ENCODE data around the gene PTAFR. TPM values are rescaled to one million over a fixed set of nuclear protein-coding genes. Genes with fewer than 3 reads are reported as not detected.

PTAFR gene
- total RNA-seq, 1 experiment from 2014 or later = 1.3 TPM

DNA sequence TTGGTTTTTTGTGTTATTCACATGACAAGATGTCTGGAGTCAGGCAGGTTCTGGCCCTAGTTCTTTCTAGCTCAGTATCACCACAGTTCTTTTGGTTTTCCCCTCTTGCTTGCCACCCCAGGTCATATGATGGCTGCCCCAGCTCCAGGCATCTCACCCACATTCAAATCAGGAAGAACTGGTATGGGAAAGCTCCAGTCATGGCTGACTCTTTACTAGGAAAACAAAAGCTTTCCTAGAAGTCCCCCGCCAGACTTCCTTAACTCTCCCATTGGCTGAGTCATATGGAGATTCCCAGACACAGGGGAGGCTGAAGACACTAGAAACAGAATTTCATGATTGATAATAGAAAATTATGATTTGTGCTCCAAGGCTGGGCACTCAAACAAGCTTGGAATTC lies 65.9 kb downstream of the PTAFR start:
- RAD21 ChIA-PET (ENCODE audit: low non-redundant PET in 1 of 2, low total read pairs in 2 of 2, uncharacterized antibody in 2 of 2, unreplicated experiment in 2 of 2) = no interaction called here
- intact Hi-C loops (cut with micrococcal nuclease) = no loop called here
- no peak for DNase-seq (ENCODE audit: low read depth, low spot score)

GRCh38 chr1:28109639-28110038 lies 66.9 kb downstream of the PTAFR start:
- H3K4me3 ChIP-seq (replicated peaks in 1 of 2; ENCODE audit: low read depth in 1 of 2, low read length in 2 of 2) = no peak overlapping the region
- TF ChIP-seq ZNF274 (IDR thresholded peaks at IDR 0.05; ENCODE audit: low read depth, low read length) (no peak), SRF (IDR thresholded peaks at IDR 0.05; ENCODE audit: low read depth) (no peak), RAD21 (IDR thresholded peaks at IDR 0.05; ENCODE audit: low read depth) (no peak), FOSL1 (IDR thresholded peaks at IDR 0.05; ENCODE audit: low read depth) (no peak), TCF7L2 (IDR thresholded peaks at IDR 0.05; ENCODE audit: borderline replicate concordance, extremely low read depth, insufficient read depth, insufficient read length) (no peak), EGR1 (IDR thresholded peaks at IDR 0.05; ENCODE audit: low read depth) (no peak), CEBPB (IDR thresholded peaks at IDR 0.05; ENCODE audit: low read depth) (no peak), EZH2 (IDR thresholded peaks at IDR 0.05) (no peak), SP1 (IDR thresholded peaks at IDR 0.05; ENCODE audit: low read depth) (no peak), CBX3 (IDR thresholded peaks at IDR 0.05; ENCODE audit: low read depth) (no peak), SIN3A (IDR thresholded peaks at IDR 0.05; ENCODE audit: low read depth) (no peak), ELF1 (IDR thresholded peaks at IDR 0.05; ENCODE audit: borderline replicate concordance, low read depth) (no peak)
- ATAC-seq (no peak), DNase-seq (ENCODE audit: low read depth, low spot score) (no peak)
- H3K27ac ChIP-seq (ENCODE audit: low read depth, low read length) = no peak overlapping the region
- H3K4me2 ChIP-seq (ENCODE audit: low read length) = no peak overlapping the region
- BruUV-seq (replicated peaks) = no TSS peak
- H4K20me1 ChIP-seq (ENCODE audit: insufficient read depth) = no peaks in the 10 kb centered on the region
- ChIA-PET RAD21 (ENCODE audit: low non-redundant PET in 1 of 2, low total read pairs in 2 of 2, uncharacterized antibody in 2 of 2, unreplicated experiment in 2 of 2) (no interaction called here), POLR2A (no interaction called here), CTCF (interaction anchor here (0.8 kb wide), 2 partner anchors 18 to 104 kb away, joined by 3 read pairs; no protein-coding TSS in a partner anchor)
- peaks cover 0 to 22% of the 10 kb centered on the region in 2 experiments; a peak in 3 of 4 replicates for H3K4me1 ChIP-seq (ENCODE audit: control insufficient read depth in 1 of 2, insufficient read depth in 2 of 2, low read length in 2 of 2)
- H2AFZ ChIP-seq (ENCODE audit: low read depth, low read length, poor library complexity, severe bottlenecking) = no peak overlapping the region
- no peak overlapping the region for H3K9ac ChIP-seq (ENCODE audit: low read length)
- intact Hi-C loops (cut with micrococcal nuclease) = no loop called here
- no peaks in the 10 kb centered on the region for H3K79me2 ChIP-seq (ENCODE audit: insufficient read depth, low read length)
- no peaks in the 10 kb centered on the region for H3K27me3 ChIP-seq (ENCODE audit: insufficient read depth, low read length)
- H3K9me2 ChIP-seq (ENCODE audit: insufficient read depth) = no peaks in the 10 kb centered on the region
- no peaks in the 10 kb centered on the region for H3K36me3 ChIP-seq (ENCODE audit: control insufficient read depth in 1 of 2, insufficient read depth in 2 of 2, low read length in 2 of 2)
- no peaks in the 10 kb centered on the region for H3K9me3 ChIP-seq (ENCODE audit: control insufficient read depth in 1 of 2, insufficient read depth in 1 of 2, low read depth in 1 of 2, low read length in 2 of 2)

More for the DNA sequence above, 65.9 kb downstream of the PTAFR start:
- Histone ChIP-seq H3K79me2 (ENCODE audit: insufficient read depth, low read length) (no peaks in the 10 kb centered on the region), H3K4me2 (ENCODE audit: low read length) (no peak overlapping the region), H3K9ac (ENCODE audit: low read length) (no peak overlapping the region), H4K20me1 (ENCODE audit: insufficient read depth) (no peaks in the 10 kb centered on the region), H3K36me3 (ENCODE audit: control insufficient read depth in 1 of 2, insufficient read depth in 2 of 2, low read length in 2 of 2) (no peaks in the 10 kb centered on the region), H3K27ac (ENCODE audit: low read depth, low read length) (no peak overlapping the region), H3K4me1 (ENCODE audit: control insufficient read depth in 1 of 2, insufficient read depth in 2 of 2, low read length in 2 of 2) (peaks cover 0 to 13% of the 10 kb centered on the region in 2 experiments; a peak in 2 of 4 replicates), H2AFZ (ENCODE audit: low read depth, low read length, poor library complexity, severe bottlenecking) (no peak overlapping the region), H3K9me2 (ENCODE audit: insufficient read depth) (no peaks in the 10 kb centered on the region), H3K9me3 (ENCODE audit: control insufficient read depth in 1 of 2, insufficient read depth in 1 of 2, low read depth in 1 of 2, low read length in 2 of 2) (no peaks in the 10 kb centered on the region), H3K4me3 (replicated peaks in 1 of 2; ENCODE audit: low read depth in 1 of 2, low read length in 2 of 2) (no peak overlapping the region), H3K27me3 (ENCODE audit: insufficient read depth, low read length) (no peaks in the 10 kb centered on the region)
- no TSS peak for BruUV-seq (replicated peaks)
- CTCF ChIA-PET = no interaction called here
- POLR2A ChIA-PET = no interaction called here
- no peak for TF ChIP-seq YY1 (IDR thresholded peaks at IDR 0.05; ENCODE audit: extremely low read depth, insufficient replicate concordance, low read depth, low read length)
- no peak for TF ChIP-seq ZNF274 (IDR thresholded peaks at IDR 0.05; ENCODE audit: low read depth, low read length)
- TF ChIP-seq ELF1 (IDR thresholded peaks at IDR 0.05; ENCODE audit: borderline replicate concordance, low read depth) = no peak
- no peak for ATAC-seq

Measured in HCT116 (cell line).